HG03521 (cell line): ENCODE data around the gene ZNRF3.
"Not testable (repeated sequence)": the region's sequence is repeated elsewhere in the genome, so short reads cannot be mapped to it uniquely, and the experiment has no call there.

Experiments used
- ATAC-seq: cut with Tn5 transposase; IDR thresholded peaks from one replicate; pipeline ENCODE4 v1.9.1; 2021; ENCODE audit warnings: mild to moderate bottlenecking, moderate library complexity; ENCODE audit not compliant: unreplicated experiment

ZNRF3 gene

GRCh38 chr22:29080106-29080975, 197.0 kb downstream of the ZNRF3 start:
- no peak for ATAC-seq

GRCh38 chr22:29081517-29082236, 198.3 kb downstream of the ZNRF3 start:
- ATAC-seq = no peak

- no peak for ATAC-seq
Observed at GRCh38 chr22:29082826-29083545, 199.6 kb downstream of the ZNRF3 start.

- ATAC-seq = not testable (repeated sequence)
Observed at GRCh38 chr22:29083576-29083932, 200.2 kb downstream of the ZNRF3 start.

- ATAC-seq = no peak
Observed at GRCh38 chr22:29083933-29084591, 200.7 kb downstream of the ZNRF3 start.

- no peak for ATAC-seq
Observed at GRCh38 chr22:29087012-29087411, 203.6 kb downstream of the ZNRF3 start.

- ATAC-seq = no peak
Observed at GRCh38 chr22:29088809-29089208, 205.4 kb downstream of the ZNRF3 start.

- ATAC-seq = no peak
Observed at GRCh38 chr22:29089507-29089906, 206.1 kb downstream of the ZNRF3 start.

- ATAC-seq = no peak
Observed at GRCh38 chr22:29090039-29090438, 206.7 kb downstream of the ZNRF3 start.

GRCh38 chr22:29092243-29092642, 208.9 kb downstream of the ZNRF3 start:
- no peak for ATAC-seq

GRCh38 chr22:29093030-29093429, 209.7 kb downstream of the ZNRF3 start:
- ATAC-seq = no peak

- no peak for ATAC-seq
Observed at GRCh38 chr22:29093501-29094300, 210.3 kb downstream of the ZNRF3 start.

- no peak for ATAC-seq
Observed at GRCh38 chr22:29095459-29095858, 212.1 kb downstream of the ZNRF3 start.

GRCh38 chr22:29096736-29097669, 213.6 kb downstream of the ZNRF3 start:
- ATAC-seq = no peak

- no peak for ATAC-seq
Observed at GRCh38 chr22:29098296-29098695, 214.9 kb downstream of the ZNRF3 start.

- no peak for ATAC-seq
Observed at GRCh38 chr22:29102300-29102699, 218.9 kb downstream of the ZNRF3 start.

GRCh38 chr22:29103121-29103520, 219.7 kb downstream of the ZNRF3 start:
- ATAC-seq = no peak

- no peak for ATAC-seq
Observed at GRCh38 chr22:29105468-29105867, 222.1 kb downstream of the ZNRF3 start.

GRCh38 chr22:29106839-29107238, 223.5 kb downstream of the ZNRF3 start:
- ATAC-seq = no peak
